ENCODE measurements around the gene PHLDA2.

DNA sequence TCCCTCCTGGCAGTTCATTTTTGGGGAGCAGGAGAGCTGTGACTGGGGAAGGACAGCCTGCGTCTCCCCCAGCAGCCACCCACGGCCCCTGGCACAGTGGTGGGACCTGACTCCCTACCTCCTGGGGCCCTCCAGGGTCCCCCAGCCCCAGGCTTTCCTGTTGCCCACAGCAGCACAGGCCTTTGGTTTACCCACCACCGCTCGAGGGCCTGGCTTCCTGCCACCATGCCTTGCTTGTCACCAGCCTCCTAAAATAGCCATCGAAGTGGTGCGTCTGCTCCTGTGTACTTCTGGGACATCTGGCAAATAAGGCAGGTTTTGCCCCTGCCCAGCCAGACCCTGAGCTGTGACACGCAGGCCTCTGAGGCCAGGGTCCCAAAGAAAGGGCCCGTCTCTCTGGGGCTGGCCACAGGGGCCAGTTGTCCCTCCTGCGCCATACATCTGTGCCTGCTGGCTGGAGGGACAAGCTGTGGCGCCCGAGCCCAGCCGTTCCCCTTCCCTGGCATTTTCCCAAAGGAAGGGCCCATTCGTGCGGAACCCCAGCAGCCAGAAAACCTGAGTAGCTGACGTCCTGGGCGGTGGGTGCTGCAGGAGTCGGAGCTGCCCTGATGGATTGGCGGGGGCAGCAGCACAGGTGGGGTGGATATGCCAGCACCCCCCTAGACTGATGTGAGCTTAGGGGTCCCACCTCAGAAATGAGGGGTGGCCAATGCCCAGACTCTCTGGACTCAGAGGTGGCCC, 14.6 kb downstream of the PHLDA2 start:
- TF ChIP-seq, protein P1, sequence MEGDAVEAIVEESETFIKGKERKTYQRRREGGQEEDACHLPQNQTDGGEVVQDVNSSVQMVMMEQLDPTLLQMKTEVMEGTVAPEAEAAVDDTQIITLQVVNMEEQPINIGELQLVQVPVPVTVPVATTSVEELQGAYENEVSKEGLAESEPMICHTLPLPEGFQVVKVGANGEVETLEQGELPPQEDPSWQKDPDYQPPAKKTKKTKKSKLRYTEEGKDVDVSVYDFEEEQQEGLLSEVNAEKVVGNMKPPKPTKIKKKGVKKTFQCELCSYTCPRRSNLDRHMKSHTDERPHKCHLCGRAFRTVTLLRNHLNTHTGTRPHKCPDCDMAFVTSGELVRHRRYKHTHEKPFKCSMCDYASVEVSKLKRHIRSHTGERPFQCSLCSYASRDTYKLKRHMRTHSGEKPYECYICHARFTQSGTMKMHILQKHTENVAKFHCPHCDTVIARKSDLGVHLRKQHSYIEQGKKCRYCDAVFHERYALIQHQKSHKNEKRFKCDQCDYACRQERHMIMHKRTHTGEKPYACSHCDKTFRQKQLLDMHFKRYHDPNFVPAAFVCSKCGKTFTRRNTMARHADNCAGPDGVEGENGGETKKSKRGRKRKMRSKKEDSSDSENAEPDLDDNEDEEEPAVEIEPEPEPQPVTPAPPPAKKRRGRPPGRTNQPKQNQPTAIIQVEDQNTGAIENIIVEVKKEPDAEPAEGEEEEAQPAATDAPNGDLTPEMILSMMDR (IDR thresholded peaks at IDR 0.05; ENCODE audit: borderline replicate concordance, extremely low read depth, low read length, poor library complexity, severe bottlenecking) = no peak
- TF ChIP-seq EZH2 (IDR thresholded peaks at IDR 0.05; ENCODE audit: borderline replicate concordance, low read depth, low read length, severe bottlenecking) = no peak

Measured in DND-41 (cell line).